GM12878 (cell line): Measurements from ENCODE around the gene AMH. TPM values are rescaled to one million over a fixed set of nuclear protein-coding genes. Genes with fewer than 3 reads are reported as not detected.

Experiments
- ATAC-seq: fragments of 200-7000 bp; cut with Tn5 transposase; 3 replicates; pipeline ENCODE4 v1.9.1; 2020; ENCODE audit warnings: mild to moderate bottlenecking, moderate library complexity
- BruUV-seq: library from RNA; stranded (reverse); fragments of 400-500 nt; replicated peaks from 2 replicates; lab custom pipeline; 2021; lab: Mats Ljungman, UMichigan
- CTCF ChIA-PET: fragments of 300-600 bp; sonication (Branson Sonifier 250); formaldehyde crosslinking; extraction: SDS; loops from one replicate; lab custom pipeline; 2021; ENCODE audit warnings: inconsistent platforms; lab: Yijun Ruan, JAX
- POLR2A ChIA-PET: fragments of 350-600 bp; formaldehyde crosslinking; extraction: SDS; loops from one replicate; lab custom pipeline; 2021; ENCODE audit warnings: inconsistent platforms; lab: Charles Lee
- RAD21 ChIA-PET: fragments of 300-600 bp; sonication (Branson Sonifier 250); formaldehyde crosslinking; loops from one replicate; lab custom pipeline; 2023; ENCODE audit warnings: antibody characterized with exemption; ENCODE audit not compliant: unreplicated experiment; lab: Charles Lee
- SMC1A ChIA-PET: fragments of 300-600 bp; sonication (Branson Sonifier 250); formaldehyde crosslinking; loops from one replicate; lab custom pipeline; 2023; ENCODE audit not compliant: unreplicated experiment, uncharacterized antibody; lab: Charles Lee
- DNase-seq: peaks from one replicate; pipeline ENCODE4 v3.0.0-alpha.2; 2011; ENCODE audit warnings: low read depth, low spot score
- FAIRE-seq: peaks from 3 replicates; lab custom pipeline; 2011; peaks lifted over from hg19 to GRCh38; lab: Jason Lieb, UNC
- H2AFZ ChIP-seq: 2 replicates; pipeline ENCODE4 v1.6.0; 2011; ENCODE audit warnings: low read depth, low read length, control low read depth; ENCODE audit not compliant: control insufficient read depth
- H3K27ac ChIP-seq: 2 replicates; pipeline ENCODE4 v1.5.1; 2011; ENCODE audit warnings: control low read depth; ENCODE audit not compliant: control insufficient read depth, insufficient read depth
- H3K27me3 ChIP-seq, 2 experiments: replicated peaks in 1 of 2; 2 replicates each; pipeline versions ENCODE4 v1.6.0 to v1.6.1; 2011; ENCODE audit warnings: low read length in 1 of 2; ENCODE audit not compliant: control insufficient read depth in 2 of 2, insufficient read depth in 2 of 2
- H3K36me3 ChIP-seq, 2 experiments: 2 replicates each; pipeline ENCODE4 v1.5.1; 2011; ENCODE audit warnings: low read length in 1 of 2; ENCODE audit not compliant: control insufficient read depth in 2 of 2, insufficient read depth in 2 of 2
- H3K4me1 ChIP-seq: 2 replicates; pipeline ENCODE4 v1.6.1; 2011; ENCODE audit warnings: mild to moderate bottlenecking, low read length, moderate library complexity, mixed read lengths; ENCODE audit not compliant: control insufficient read depth, insufficient read depth
- H3K4me2 ChIP-seq: 2 replicates; pipeline ENCODE4 v1.6.0; 2011; ENCODE audit warnings: control low read depth; ENCODE audit not compliant: control insufficient read depth, insufficient read depth
- H3K4me3 ChIP-seq: fragments of 200-600 bp; sonication (generic); 2 replicates; pipeline ENCODE4 v1.5.1; 2016
- H3K79me2 ChIP-seq: 2 replicates; pipeline ENCODE4 v1.6.0; 2011; ENCODE audit warnings: low read length; ENCODE audit not compliant: control insufficient read depth, insufficient read depth
- H3K9ac ChIP-seq: 2 replicates; pipeline ENCODE4 v1.8.0; 2011; ENCODE audit warnings: low read length, control low read depth, mixed read lengths; ENCODE audit not compliant: control insufficient read depth, insufficient read depth
- H3K9me3 ChIP-seq: replicated peaks from 3 replicates; pipeline ENCODE4 v1.5.1; 2011; ENCODE audit warnings: mild to moderate bottlenecking, low read length; ENCODE audit not compliant: control insufficient read depth, insufficient read depth
- H4K20me1 ChIP-seq: 2 replicates; pipeline ENCODE4 v1.6.0; 2011; ENCODE audit not compliant: control insufficient read depth, insufficient read depth
- IRF5 ChIP-seq: fragments of 450-650 bp; IDR thresholded peaks from 2 replicates; pipeline ENCODE4 v1.6.1; 2017; ENCODE audit warnings: borderline replicate concordance
- PAX5 ChIP-seq: IDR thresholded peaks from 2 replicates; pipeline ENCODE4 v1.6.1; 2011; ENCODE audit warnings: low read depth, low read length, borderline replicate concordance
- ZBTB40 ChIP-seq: fragments of 450-650 bp; IDR thresholded peaks from 2 replicates; pipeline ENCODE4 v1.6.1; 2016; ENCODE audit warnings: mild to moderate bottlenecking, moderate library complexity, borderline replicate concordance
- WGBS: methylation state at CpG from one replicate; pipeline ENCODE4 v1.1.6; 2016; ENCODE audit warnings: low lambda C conversion rate; ENCODE audit not compliant: insufficient replicate concordance, insufficient coverage; ENCODE audit errors: missing lambda C conversion rate; 5-methylcytosine and 5-hydroxymethylcytosine counted together
- in situ Hi-C: fragments of 300-500 bp; cut with MboI; formaldehyde crosslinking; loops from 9 replicates; pipeline ENCODE4 v1.14.3; 2018; ENCODE audit warnings: mixed read lengths
- intact Hi-C: fragments of 100-400 bp; cut with micrococcal nuclease; formaldehyde crosslinking; loops from one replicate; pipeline ENCODE4 v1.14.2; 2022; ENCODE audit not compliant: unreplicated experiment
- polyA plus RNA-seq, 11 experiments: library from polyadenylated mRNA; depleted of rRNA in 4 of 11; unstranded in 6 of 11; stranded (reverse) in 5 of 11; fragments of >200 nt; fragmentation: Nextera tagmentation in 4 of 11; fragmentation: Illumina TruSeq in 1 of 11; extraction: Ambion mirVana in 4 of 11; extraction: Trizol in 1 of 11; gene quantifications; 1 replicate in 1 of 11; 2 replicates in 10 of 11; pipeline versions ENCODE4 v1.2.1 to v1.2.3, GENCODE V29; 2011 to 2016; ENCODE audit warnings: inconsistent platforms in 2 of 11, missing spikeins in 2 of 11, low read depth in 1 of 11
- total RNA-seq, 4 experiments: library from RNA; depleted of rRNA in 3 of 4; stranded (reverse); fragments of >200 nt in 3 of 4; fragmentation: Illumina TruSeq in 1 of 4; extraction: Trizol in 1 of 4; gene quantifications; 2 replicates each; pipeline versions ENCODE4 v1.2.1 to v1.2.3, GENCODE V29; 2013 to 2021

AMH gene
- total and polyA plus RNA-seq, 10 of the 15 experiments (the other 5 are each of a cell fraction or from before 2014, with no cell fraction given) = 0.17 to 3.5 (median 0.81) TPM; not detected in 4

- TF ChIP-seq ZBTB40 = 0 out of 2 replicates have a peak, but pooled peaks have one; percentile 23
These were observed 11.9 kb upstream of the AMH start (continued) for GRCh38 chr19:2237051-2237868.

GRCh38 chr19:2237869-2238153 is 11.3 kb upstream of the AMH start:
- Histone ChIP-seq H3K79me2 (peaks cover 93% of the 10 kb centered on the region), H3K36me3 (peaks cover 10 to 12% of the 10 kb centered on the region in 2 experiments; a peak in 3 of 4 replicates), H3K4me1 (peaks cover 24% of the 10 kb centered on the region), H3K4me3 (peak overlapping the region; percentile 81), H3K9me3 (no peaks in the 10 kb centered on the region), H2AFZ (no peak overlapping the region), H3K9ac (peak overlapping the region; percentile 80), H3K27me3 (no peaks in the 10 kb centered on the region), H3K4me2 (peak overlapping the region; percentile 88), H4K20me1 (peaks cover 27% of the 10 kb centered on the region), H3K27ac (peak overlapping the region; percentile 94; the same call in 1 of the 2 replicates)
- in situ Hi-C loops = loop anchor here (5.0 kb wide), 1 partner anchor 34 kb away; no protein-coding TSS in a partner anchor
- ChIA-PET POLR2A (interaction anchor here (0.5 to 4.0 kb wide), 10 partner anchors 17 to 1614 kb away, joined by 3 to 54 read pairs (median 4); no protein-coding TSS in a partner anchor), CTCF (interaction anchor here (0.6 to 4.7 kb wide), 12 partner anchors 23 to 340 kb away, joined by 3 to 130 read pairs (median 5); no protein-coding TSS in a partner anchor), RAD21 (interaction anchor here (0.6 to 4.2 kb wide), 10 partner anchors 8 to 156 kb away, joined by 3 to 72 read pairs (median 6); no protein-coding TSS in a partner anchor), SMC1A (interaction anchor here (0.6 to 4.3 kb wide), 17 partner anchors 14 to 399 kb away, joined by 3 to 46 read pairs (median 4); partner anchors contain the start of gene AP3D1)
- TF ChIP-seq IRF5 (no peak), PAX5 (no peak)
- FAIRE-seq (no peak), ATAC-seq (no peak), DNase-seq (no peak)
- BruUV-seq = no TSS peak
- WGBS = 25% methylated on average over 6 of the region's 6 CpGs
- intact Hi-C loops = loop anchor here (5.0 to 10.0 kb wide), 3 partner anchors 89 to 154 kb away; partner anchors contain the start of genes IZUMO4, LSM7, MOB3A and SPPL2B
